GM12891 (cell line): ENCODE measurements around the gene GPC6.

Experiments used
- PAX5 ChIP-seq: IDR thresholded peaks from 2 replicates; pipeline ENCODE4 v1.6.1; 2011; ENCODE audit warnings: low read length, moderate library complexity, mild to moderate bottlenecking; ENCODE audit not compliant: insufficient read depth, severe bottlenecking
- POLR2A ChIP-seq: IDR thresholded peaks from 2 replicates; pipeline ENCODE4 v1.6.1; 2011; ENCODE audit warnings: low read depth, low read length, control low read depth
- POLR2AphosphoS5 ChIP-seq: IDR thresholded peaks from 2 replicates; pipeline ENCODE4 v1.6.1; 2011; ENCODE audit warnings: low read depth, low read length, control low read depth
- POU2F2 ChIP-seq: IDR thresholded peaks from 2 replicates; pipeline ENCODE4 v1.6.1; 2011; ENCODE audit warnings: low read depth, mild to moderate bottlenecking, control low read depth, low read length, moderate library complexity
- SPI1 ChIP-seq: IDR thresholded peaks from 2 replicates; pipeline ENCODE4 v1.6.1; 2011; ENCODE audit warnings: low read depth, low read length, control low read depth
- TAF1 ChIP-seq: IDR thresholded peaks from 2 replicates; pipeline ENCODE4 v1.6.1; 2011; ENCODE audit warnings: low read depth, low read length, control low read depth

DNA sequence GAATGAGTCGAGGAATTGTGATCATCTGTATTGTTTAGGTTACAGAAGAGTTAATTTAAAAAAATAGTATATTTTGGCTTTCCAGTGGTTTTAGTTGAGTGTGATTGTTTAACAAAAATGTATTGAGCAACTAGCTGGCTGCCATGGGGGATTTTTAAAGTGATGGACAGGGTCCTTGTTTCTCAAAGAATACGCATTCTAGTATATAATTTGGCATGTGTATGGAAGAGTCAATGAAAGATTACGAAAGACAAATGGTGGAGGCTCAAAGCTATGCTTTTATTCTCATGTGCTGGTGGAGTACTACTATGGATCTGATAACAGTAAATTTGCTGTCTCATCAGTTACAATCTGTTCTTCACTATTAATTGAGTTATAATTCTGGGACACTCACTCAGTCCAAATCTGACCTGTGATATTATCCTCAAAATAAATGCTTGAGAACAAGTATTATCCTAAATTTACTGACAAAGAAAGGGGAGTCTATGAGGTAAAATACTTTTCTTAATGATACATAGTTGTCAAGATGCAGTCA lies 240.0 kb downstream of the GPC6 start:
- TF ChIP-seq TAF1 (no peak), POLR2A (no peak), POLR2AphosphoS5 (no peak), SPI1 (no peak), POU2F2 (no peak), PAX5 (no peak)
